ENCODE data around the gene THYN1. TPM values are rescaled to one million over a fixed set of nuclear protein-coding genes. Genes with fewer than 3 reads are reported as not detected.

The THYN1 gene
- total RNA-seq, 1 experiment from 2014 or later, result 97.0 TPM

- Mint-ChIP-seq H3K9me3 (no peaks in the 10 kb centered on the region), H3K4me3 (no peak overlapping the region), H3K4me1 (peaks cover 39 to 44% of the 10 kb centered on the region in 2 experiments), H3K27ac (peak overlapping the region in 2 of 3 experiments; percentile 27; a peak in 3 of 7 replicates), H3K36me3 (ENCODE audit: insufficient read depth in 1 of 3, low read depth in 3 of 3) (peaks cover 5 to 36% (median 19%) of the 10 kb centered on the region in 3 experiments; a peak in 5 of 7 replicates), H3K27me3 (ENCODE audit: low read depth) (no peaks in the 10 kb centered on the region)
- no peaks in the 10 kb centered on the region for H3K27me3 ChIP-seq (ENCODE audit: insufficient read depth, low read length)
- no peaks in the 10 kb centered on the region for H3K9me3 ChIP-seq (ENCODE audit: control insufficient read depth, low read depth, low read length)
- no peak overlapping the region for H3K4me2 ChIP-seq (ENCODE audit: insufficient read depth, insufficient read length, low read length)
- H3K4me1 ChIP-seq (ENCODE audit: insufficient read depth, low read length), result peaks cover 16% of the 10 kb centered on the region
- no peak overlapping the region for H4K5ac ChIP-seq (ENCODE audit: insufficient read length, low read depth, low read length)
- no peak overlapping the region for H3K56ac ChIP-seq (ENCODE audit: insufficient read length, low read depth, low read length)
- no peak overlapping the region for H2BK12ac ChIP-seq (ENCODE audit: insufficient read length, low read depth, low read length)
- no peak overlapping the region for H3K14ac ChIP-seq (ENCODE audit: insufficient read depth, low read length)
- DNase-seq, result no peak
- H2BK15ac ChIP-seq (ENCODE audit: low read depth, low read length), result no peak overlapping the region
- no peak overlapping the region for H3K27ac ChIP-seq (ENCODE audit: insufficient read length, low read depth, low read length)
- H3K18ac ChIP-seq (ENCODE audit: insufficient read length, low read depth, low read length), result no peak overlapping the region
- H3K79me2 ChIP-seq (ENCODE audit: insufficient read depth, low read length), result peaks cover 2% of the 10 kb centered on the region; the same call in 1 of the 2 replicates
- H2BK120ac ChIP-seq (ENCODE audit: low read depth, low read length, poor library complexity, severe bottlenecking), result no peak overlapping the region
- H2BK20ac ChIP-seq (ENCODE audit: low read depth, low read length, poor library complexity, severe bottlenecking), result no peak overlapping the region
- H2AK5ac ChIP-seq (ENCODE audit: insufficient read length, low read length), result no peak overlapping the region
- no peaks in the 10 kb centered on the region for H3K79me1 ChIP-seq (ENCODE audit: insufficient read depth, low read depth, low read length, poor library complexity, severe bottlenecking)
- H4K8ac ChIP-seq (replicated peaks; ENCODE audit: insufficient read length, low read depth, low read length), result no peak overlapping the region
- H2AFZ ChIP-seq (ENCODE audit: low read length), result no peak overlapping the region
- no peak overlapping the region for H3K23ac ChIP-seq (ENCODE audit: insufficient read length, low read depth, low read length)
- H3T11ph ChIP-seq (ENCODE audit: low read length), result no peak overlapping the region
- no peak overlapping the region for H4K91ac ChIP-seq (ENCODE audit: insufficient read length, low read depth, low read length)
- no peaks in the 10 kb centered on the region for H3K23me2 ChIP-seq (ENCODE audit: insufficient read length, low read depth, low read length, poor library complexity, severe bottlenecking)
- no peak overlapping the region for H3K4ac ChIP-seq (ENCODE audit: low read depth, low read length)
- no peak overlapping the region for H3K9ac ChIP-seq (ENCODE audit: extremely low read depth, insufficient read length, low read length)
- no peak for TF ChIP-seq CTCF (conservative IDR thresholded peaks at IDR 0.05)
- no CpG with 5 or more reads among the region's 5 CpGs for WGBS (ENCODE audit: extremely low coverage, insufficient read length, low lambda C conversion rate)
- no peak overlapping the region for H2BK5ac ChIP-seq (ENCODE audit: insufficient read length, low read length)
- no peaks in the 10 kb centered on the region for H4K20me1 ChIP-seq (ENCODE audit: control insufficient read depth, insufficient read depth, insufficient read length)
Measured at GRCh38 chr11:134266440-134266839, 13.3 kb upstream of the THYN1 start.

Measured in H9 (cell line).